Ishikawa (cell line): ENCODE measurements around the gene PRKACA.

Source experiments
- CREB1 ChIP-seq: IDR thresholded peaks from 2 replicates; pipeline ENCODE4 v1.6.1; 2012; ENCODE audit warnings: low read depth
- EGR1 ChIP-seq: IDR thresholded peaks from 2 replicates; pipeline ENCODE4 v1.6.1; 2012
- EP300 ChIP-seq: IDR thresholded peaks from 2 replicates; pipeline ENCODE4 v1.6.1; 2012; ENCODE audit warnings: borderline replicate concordance
- FOXM1 ChIP-seq: IDR thresholded peaks from 2 replicates; pipeline ENCODE4 v1.6.1; 2012; ENCODE audit warnings: low read depth, borderline replicate concordance
- MAX ChIP-seq: IDR thresholded peaks from 2 replicates; pipeline ENCODE4 v1.6.1; 2012
- RAD21 ChIP-seq: IDR thresholded peaks from 2 replicates; pipeline ENCODE4 v1.6.1; 2012; ENCODE audit warnings: low read depth
- REST ChIP-seq: IDR thresholded peaks from 2 replicates; pipeline ENCODE4 v1.6.1; 2012; ENCODE audit warnings: low read depth, mild to moderate bottlenecking
- TAF1 ChIP-seq: IDR thresholded peaks from 2 replicates; pipeline ENCODE4 v1.6.1; 2012; ENCODE audit warnings: low read depth, mild to moderate bottlenecking
- USF1 ChIP-seq: IDR thresholded peaks from 2 replicates; pipeline ENCODE4 v1.6.1; 2012
- YY1 ChIP-seq: IDR thresholded peaks from 2 replicates; pipeline ENCODE4 v1.6.1; 2012; ENCODE audit warnings: low read depth
- ZBTB7A ChIP-seq: IDR thresholded peaks from 2 replicates; pipeline ENCODE4 v1.6.1; 2012; ENCODE audit warnings: low read depth

- TF ChIP-seq RAD21 = no peak
- no peak for TF ChIP-seq REST
- no peak for TF ChIP-seq TAF1
- no peak for TF ChIP-seq FOXM1
- no peak for TF ChIP-seq YY1
- no peak for TF ChIP-seq MAX
- no peak for TF ChIP-seq CREB1
- TF ChIP-seq USF1 = no peak
- TF ChIP-seq EP300 = no peak
- no peak for TF ChIP-seq ZBTB7A
- no peak for TF ChIP-seq EGR1
Measured at GRCh38 chr19:14145381-14145780, 27.8 kb upstream of the PRKACA start.
